M059J (cell line): Measurements from ENCODE around the gene SLC35F6. TPM values are rescaled to one million over a fixed set of nuclear protein-coding genes. Genes with fewer than 3 reads are reported as not detected.
"Not testable (repeated sequence)": the region's sequence is repeated elsewhere in the genome, so short reads cannot be mapped to it uniquely, and the experiment has no call there.

Source experiments
- DNase-seq: peaks from one replicate; pipeline ENCODE4 v3.0.0-alpha.2; 2012; ENCODE audit warnings: low read depth
- total RNA-seq: library from RNA; depleted of rRNA; stranded (reverse); fragments of >200 nt; shearing (Covaris generic); gene quantifications from 2 replicates; pipeline ENCODE4 v1.2.3, GENCODE V29; 2014

Gene SLC35F6
- total RNA-seq, 1 experiment from 2014 or later = 35.6 TPM

GRCh38 chr2:26784570-26785234 is 20.6 kb downstream of the SLC35F6 start:
- DNase-seq = no peak

GRCh38 chr2:26785431-26786206 is 21.5 kb downstream of the SLC35F6 start, which contains the start of gene CENPA:
TSS of gene CENPA (plus strand) at chr2:26786056. CDS start at chr2:26786197, 141 bp downstream.
- DNase-seq = peak; percentile 99

- DNase-seq = peak; percentile 24
Measured at GRCh38 chr2:26786207-26787028, 22.3 kb downstream of the SLC35F6 start.

- DNase-seq = no peak
Measured at GRCh38 chr2:26792720-26793119, 28.6 kb downstream of the SLC35F6 start.

GRCh38 chr2:26793518-26793917 is 29.4 kb downstream of the SLC35F6 start:
- DNase-seq = no peak

GRCh38 chr2:26795135-26795534 is 31.1 kb downstream of the SLC35F6 start:
- not testable (repeated sequence) for DNase-seq

GRCh38 chr2:26801328-26801727 is 37.2 kb downstream of the SLC35F6 start:
- DNase-seq = no peak

- DNase-seq = no peak
Measured at GRCh38 chr2:26801796-26802195, 37.7 kb downstream of the SLC35F6 start.

- peak; percentile 99 for DNase-seq
Measured at GRCh38 chr2:26805241-26805676, 41.2 kb downstream of the SLC35F6 start.

GRCh38 chr2:26807788-26808460 is 43.8 kb downstream of the SLC35F6 start:
- DNase-seq = peak; percentile 51

GRCh38 chr2:26809211-26809610 is 45.1 kb downstream of the SLC35F6 start:
- no peak for DNase-seq

- DNase-seq = no peak
Measured at GRCh38 chr2:26809876-26810577, 45.9 kb downstream of the SLC35F6 start.

- DNase-seq = no peak
Measured at GRCh38 chr2:26811261-26811660, 47.2 kb downstream of the SLC35F6 start.

- DNase-seq = no peak
Measured at GRCh38 chr2:26811791-26812694, 48.0 kb downstream of the SLC35F6 start.

- no peak for DNase-seq
Measured at GRCh38 chr2:26812731-26813130, 48.6 kb downstream of the SLC35F6 start.

- not testable (repeated sequence) for DNase-seq
Measured at GRCh38 chr2:26814072-26814765, 50.1 kb downstream of the SLC35F6 start.

- DNase-seq = no peak
Measured at GRCh38 chr2:26816893-26817292, 52.8 kb downstream of the SLC35F6 start.

- no peak for DNase-seq
Measured at GRCh38 chr2:26818255-26818654, 54.2 kb downstream of the SLC35F6 start.

- no peak for DNase-seq
Measured at GRCh38 chr2:26818972-26819371, 54.9 kb downstream of the SLC35F6 start.
